Thymus (tissue), 14 donors: ENCODE data around the gene LRRC27. TPM values are rescaled to one million over a fixed set of nuclear protein-coding genes. Genes with fewer than 3 reads are reported as not detected.

Source experiments
- DNase-seq, 9 donors: peaks; one replicate each; pipeline ENCODE4 v3.0.0-alpha.2; 2013; ENCODE audit warnings: low spot score in 9 of 9, low read depth in 6 of 9, missing footprints in 1 of 9
- H3K27ac ChIP-seq, 2 donors: one replicate each; pipeline ENCODE4 v1.5.1; 2013; ENCODE audit warnings: control low read depth in 1 of 2, low read depth in 1 of 2, low read length in 1 of 2, mild to moderate bottlenecking in 1 of 2, moderate library complexity in 1 of 2
- H3K27me3 ChIP-seq, 2 donors: one replicate each; pipeline ENCODE4 v1.5.1; 2013; ENCODE audit warnings: low read length in 1 of 2; ENCODE audit not compliant: control insufficient read depth in 2 of 2, insufficient read depth in 1 of 2
- H3K36me3 ChIP-seq, 2 donors: one replicate each; pipeline ENCODE4 v1.5.1; 2013; ENCODE audit warnings: low read length in 1 of 2, mild to moderate bottlenecking in 1 of 2, moderate library complexity in 1 of 2; ENCODE audit not compliant: control insufficient read depth in 2 of 2, insufficient read depth in 2 of 2
- H3K4me1 ChIP-seq, 2 donors: one replicate each; pipeline ENCODE4 v1.5.1; 2013; ENCODE audit warnings: low read length in 2 of 2; ENCODE audit not compliant: control insufficient read depth in 2 of 2, insufficient read depth in 2 of 2
- H3K4me3 ChIP-seq, 2 donors: one replicate each; pipeline ENCODE4 v1.5.1; 2013; ENCODE audit warnings: low read length in 2 of 2, control low read depth in 1 of 2, mild to moderate bottlenecking in 1 of 2
- H3K9me3 ChIP-seq, 2 donors: one replicate each; pipeline ENCODE4 v1.5.1; 2013; ENCODE audit warnings: low read length in 1 of 2, mild to moderate bottlenecking in 1 of 2; ENCODE audit not compliant: control insufficient read depth in 2 of 2, insufficient read depth in 1 of 2
- WGBS: extraction: QIAGEN DNeasy Blood & Tissue Kit; methylation state at CpG from one replicate; pipeline ENCODE4 v1.1.7; 2013; 5-methylcytosine and 5-hydroxymethylcytosine counted together
- long read RNA-seq, 10 donors: transcript quantifications; one replicate each; lab custom pipeline, GENCODE V29; 2026
- polyA plus RNA-seq: library from polyadenylated mRNA; stranded (reverse); fragments of 200-250 nt; gene quantifications from one replicate; pipeline ENCODE4 v1.2.3, GENCODE V29; 2013
- total RNA-seq: library from RNA; stranded (reverse); fragments of 120-200 nt; gene quantifications from one replicate; pipeline ENCODE4 v1.2.4, GENCODE V29; 2013
- donor health status: healthy.

The LRRC27 gene
- total RNA-seq (7.6 TPM), polyA plus RNA-seq (8.7 TPM)
- long read RNA-seq, donor 1, full-length matches to known transcripts, result 1 of 1 reads
- long read RNA-seq, donor 1, partial matches to known transcripts, result 0 of 1 reads
- long read RNA-seq, donor 1, other reads (novel, unspliced or antisense), result 0 of 1 reads
- long read RNA-seq, donor 2, result 0 reads
- long read RNA-seq, donor 3, result 0 reads
- long read RNA-seq, donor 4, result 0 reads
- long read RNA-seq, donor 5, partial matches to known transcripts, result 0 of 34 reads
- long read RNA-seq, donor 5, other reads (novel, unspliced or antisense), result 33 of 34 reads
- long read RNA-seq, donor 6, result 0 reads
- long read RNA-seq, donor 7, result 0 reads
- long read RNA-seq, donor 8, partial matches to known transcripts, result 0 of 2 reads
- long read RNA-seq, donor 8, other reads (novel, unspliced or antisense), result 0 of 2 reads
- long read RNA-seq, donor 9, partial matches to known transcripts, result 0 of 1 reads
- long read RNA-seq, donor 9, other reads (novel, unspliced or antisense), result 0 of 1 reads
- long read RNA-seq, donor 10, partial matches to known transcripts, result 0 of 1 reads
- long read RNA-seq, donor 10, other reads (novel, unspliced or antisense), result 0 of 1 reads

DNA sequence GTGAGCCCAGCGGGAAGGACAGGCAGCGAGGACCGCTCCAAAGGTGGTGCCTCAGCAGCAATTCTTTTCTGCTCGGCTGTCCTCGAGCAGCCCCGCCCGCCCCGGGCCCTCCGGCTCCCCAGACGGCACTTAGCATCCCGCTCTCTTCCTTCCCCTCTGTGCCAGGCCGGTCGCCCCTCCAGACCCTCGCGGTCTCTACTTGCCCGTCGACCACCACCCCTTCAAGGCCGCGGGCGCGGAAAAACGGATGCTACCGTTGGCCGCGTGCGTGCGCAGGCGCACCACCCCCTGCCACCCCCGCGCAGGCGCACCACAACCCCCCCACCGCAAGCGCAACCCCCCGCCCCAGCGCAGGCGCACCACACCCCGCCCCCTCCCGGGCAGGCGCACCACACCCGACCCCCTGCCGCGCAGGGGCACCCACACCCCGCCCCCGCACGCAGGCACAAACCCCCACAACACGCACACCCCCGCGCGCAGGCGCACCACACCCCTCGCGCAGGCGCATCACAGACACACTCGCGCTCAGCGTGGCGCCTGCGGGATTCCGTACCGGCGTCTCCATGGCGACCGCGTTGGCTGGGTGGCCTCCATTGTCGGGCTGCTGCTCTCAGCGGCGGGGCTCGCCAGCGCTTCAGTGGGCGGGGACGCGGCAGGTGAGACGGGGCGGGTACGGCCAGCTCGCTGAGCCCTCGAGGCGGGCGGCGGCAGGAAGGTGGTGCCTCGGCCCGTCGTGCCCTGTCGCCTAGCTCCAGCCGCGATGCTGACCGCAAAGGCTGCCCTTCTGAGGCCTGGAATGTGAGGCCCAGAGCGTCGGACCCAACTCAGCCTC, at the start of gene LRRC27:
Gene LRRC27 (plus strand): TSS at position 593 of the 832 bp plus-strand sequence. CDS start 1,332 bp downstream, outside the sequence.
- Histone ChIP-seq H3K36me3 (peaks cover 3% of the 10 kb centered on the region in 2 donors), H3K27ac (peak within 1 kb of the TSS; percentile 78 to 83), H3K9me3 (peaks cover 0 to 7% of the 10 kb centered on the region in 2 donors), H3K4me1 (peaks cover 21 to 47% of the 10 kb centered on the region in 2 donors), H3K4me3 (peak within 1 kb of the TSS; percentile 84 to 98), H3K27me3 (no peaks in the 10 kb centered on the region)
- WGBS, result 1% methylated on average over 88 of the region's 89 CpGs
- DNase-seq, result peak; percentile 87 to 100 (median 98)

DNA sequence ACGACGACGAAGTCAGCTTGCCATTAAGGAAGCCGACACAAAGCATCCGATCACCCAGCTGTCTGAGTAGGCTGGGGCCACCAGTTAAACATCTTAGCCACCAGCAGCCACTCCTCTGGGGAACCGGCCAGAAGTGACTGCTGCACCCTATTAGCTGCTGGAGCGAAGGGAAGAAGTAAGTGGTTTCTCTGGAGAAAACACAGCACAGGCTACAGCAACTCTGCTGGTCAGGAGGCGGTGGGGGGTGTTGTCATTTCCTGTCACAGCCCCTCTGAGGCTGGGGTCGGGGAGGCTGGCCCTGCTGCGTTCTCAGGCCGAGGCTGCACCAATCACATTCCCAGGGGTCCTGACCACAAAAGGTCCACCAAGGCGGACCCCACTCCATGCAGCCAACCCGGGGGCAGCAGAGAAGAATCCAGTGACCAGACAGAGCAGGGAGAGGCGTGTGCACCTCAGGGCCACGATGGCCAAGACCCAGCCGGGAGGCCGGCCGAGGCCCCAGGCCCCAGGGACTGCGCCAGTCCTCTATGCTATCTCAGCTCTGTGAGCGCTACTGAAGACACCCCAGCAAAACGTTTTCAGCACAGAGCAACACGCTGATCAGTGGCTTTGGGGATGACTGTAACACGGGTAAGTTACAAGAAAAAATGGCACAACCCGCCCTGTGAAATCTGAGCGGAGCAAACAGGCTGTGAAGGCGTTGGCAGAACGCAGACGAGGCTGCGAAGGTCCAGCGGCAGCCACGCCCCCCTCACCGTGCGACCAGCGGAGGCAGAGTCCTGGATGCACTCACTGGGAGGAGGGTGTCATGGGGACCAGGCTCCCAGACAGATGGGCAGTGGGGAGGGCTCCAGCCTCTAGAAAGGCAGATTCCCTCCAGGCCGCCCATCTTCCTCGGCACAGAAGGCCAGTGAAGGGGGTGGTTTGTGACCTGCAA, 49.1 kb upstream of the LRRC27 start:
- Histone ChIP-seq H3K27ac (no peak overlapping the region), H3K36me3 (no peaks in the 10 kb centered on the region), H3K4me3 (no peak overlapping the region), H3K4me1 (no peaks in the 10 kb centered on the region), H3K9me3 (no peaks in the 10 kb centered on the region), H3K27me3 (peaks cover 0 to 2% of the 10 kb centered on the region in 2 donors)
- DNase-seq, result no peak
- 86% methylated on average over 36 of the region's 36 CpGs for WGBS

GRCh38 chr10:132283604-132284382, 48.2 kb upstream of the LRRC27 start:
- H3K27ac ChIP-seq, result no peak overlapping the region
- DNase-seq, result no peak
- peaks cover 0 to 2% of the 10 kb centered on the region in 2 donors for H3K27me3 ChIP-seq
- H3K36me3 ChIP-seq, result no peaks in the 10 kb centered on the region
- H3K4me1 ChIP-seq, result no peaks in the 10 kb centered on the region
- H3K4me3 ChIP-seq, result no peak overlapping the region
- H3K9me3 ChIP-seq, result no peaks in the 10 kb centered on the region
- 93% methylated on average over 24 of the region's 24 CpGs for WGBS

- H3K4me1 ChIP-seq, result peaks cover under 1 to 11% of the 10 kb centered on the region in 2 donors
- no peak for DNase-seq
- H3K9me3 ChIP-seq, result no peaks in the 10 kb centered on the region
- no peak overlapping the region for H3K4me3 ChIP-seq
- no peaks in the 10 kb centered on the region for H3K27me3 ChIP-seq
- 91% methylated on average over 2 of the region's 2 CpGs for WGBS
- H3K36me3 ChIP-seq, result no peaks in the 10 kb centered on the region
- H3K27ac ChIP-seq, result no peak overlapping the region
Measured at GRCh38 chr10:132289439-132289838, 42.6 kb upstream of the LRRC27 start.

DNA sequence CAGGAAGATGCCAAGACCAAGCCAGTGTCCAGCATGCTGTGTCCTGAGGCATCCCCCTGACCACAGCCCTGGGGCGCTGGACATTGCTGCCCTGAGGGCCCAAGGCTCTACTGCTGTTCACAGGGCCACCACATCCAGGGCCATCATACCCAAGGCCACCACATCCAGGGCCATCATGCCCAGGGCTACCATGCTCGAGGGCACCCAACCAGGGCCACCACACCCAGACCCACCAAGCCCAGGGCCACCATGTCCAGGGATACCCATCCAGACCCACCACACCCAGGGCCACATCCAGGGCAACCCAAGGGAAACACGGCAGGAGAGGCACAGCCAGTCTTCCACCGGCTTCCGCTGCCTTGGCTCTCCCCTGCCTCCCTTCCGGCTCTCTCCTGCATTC, 41.4 kb upstream of the LRRC27 start:
- no peak for DNase-seq
- no peaks in the 10 kb centered on the region for H3K27me3 ChIP-seq
- no peaks in the 10 kb centered on the region for H3K9me3 ChIP-seq
- 97% methylated on average over 6 of the region's 6 CpGs for WGBS
- no peak overlapping the region for H3K4me3 ChIP-seq
- no peak overlapping the region for H3K27ac ChIP-seq
- H3K4me1 ChIP-seq, result peaks cover 2 to 23% of the 10 kb centered on the region in 2 donors
- H3K36me3 ChIP-seq, result no peaks in the 10 kb centered on the region

GRCh38 chr10:132291826-132292225, 40.2 kb upstream of the LRRC27 start:
- Histone ChIP-seq H3K4me3 (no peak overlapping the region), H3K9me3 (no peaks in the 10 kb centered on the region), H3K27ac (no peak overlapping the region), H3K36me3 (no peaks in the 10 kb centered on the region), H3K4me1 (peaks cover 9 to 34% of the 10 kb centered on the region in 2 donors), H3K27me3 (no peaks in the 10 kb centered on the region)
- 90% methylated on average over 5 of the region's 5 CpGs for WGBS
- no peak for DNase-seq

- 93% methylated on average over 30 of the region's 30 CpGs for WGBS
- DNase-seq, result no peak
Measured at GRCh38 chr10:132292287-132293200, 39.4 kb upstream of the LRRC27 start.

More at GRCh38 chr10:132292287-132293200, 39.4 kb upstream of the LRRC27 start:
- Histone ChIP-seq H3K27ac (no peak overlapping the region), H3K27me3 (no peaks in the 10 kb centered on the region), H3K4me3 (no peak overlapping the region), H3K36me3 (no peaks in the 10 kb centered on the region), H3K4me1 (peaks cover 16 to 41% of the 10 kb centered on the region in 2 donors), H3K9me3 (no peaks in the 10 kb centered on the region)
